Ovary (tissue), 9 donors: ENCODE measurements around the gene WFIKKN1. TPM values are rescaled to one million over a fixed set of nuclear protein-coding genes. Genes with fewer than 3 reads are reported as not detected.

Source experiments
- DNase-seq, 5 donors: peaks; one replicate each; pipeline ENCODE4 v3.0.0-alpha.2; 2019 to 2020
- H3K27ac ChIP-seq, 2 donors: fragments of 200-600 bp; one replicate each; pipeline versions ENCODE4 v1.5.1 to v1.8.0; 2019 to 2022
- H3K27me3 ChIP-seq: fragments of 200-600 bp; one replicate; pipeline ENCODE4 v1.8.0; 2022
- H3K36me3 ChIP-seq: fragments of 200-600 bp; sonication (generic); one replicate; pipeline ENCODE4 v1.5.1; 2019
- H3K4me1 ChIP-seq: one replicate; pipeline ENCODE4 v1.8.1; 2013; ENCODE audit warnings: mild to moderate bottlenecking, moderate library complexity; ENCODE audit not compliant: insufficient read depth
- H3K4me3 ChIP-seq: fragments of 200-600 bp; sonication (generic); one replicate; pipeline ENCODE4 v1.5.1; 2017
- H3K9me3 ChIP-seq, 2 donors: fragments of 200-600 bp in 1 of 2; sonication (generic) in 1 of 2; one replicate each; pipeline versions ENCODE4 v1.5.1 to v1.8.1; 2013 to 2019; ENCODE audit warnings: mild to moderate bottlenecking in 1 of 2, moderate library complexity in 1 of 2
- EP300 ChIP-seq: sonication (generic); formaldehyde crosslinking; IDR thresholded peaks from one replicate; pipeline ENCODE4 v1.6.1; 2017; ENCODE audit warnings: antibody characterized with exemption
- POLR2A ChIP-seq: fragments of 450-650 bp; IDR thresholded peaks from one replicate; pipeline ENCODE4 v1.6.1; 2017; ENCODE audit warnings: antibody characterized with exemption, mild to moderate bottlenecking, moderate library complexity
- WGBS, 3 donors: extraction: QIAGEN DNeasy Blood & Tissue Kit in 1 of 3; methylation state at CpG; one replicate each; pipeline versions ENCODE4 v1.1.5 to v1.1.7; 2013 to 2017; 5-methylcytosine and 5-hydroxymethylcytosine counted together
- intact Hi-C, 4 donors: fragments of 100-400 bp; cut with DNase I; formaldehyde crosslinking; loops; one replicate each; pipeline versions ENCODE4 v1.11.0 to v1.15.1; 2022 to 2023
- polyA plus RNA-seq, 2 donors: library from polyadenylated mRNA; stranded (reverse); fragments of 200-250 nt in 1 of 2; fragments of 350-450 nt in 1 of 2; fragmentation: Illumina TruSeq in 1 of 2; extraction: RNeasy Lipid Tissue Mini Kit (QIAGEN cat#74804) in 1 of 2; gene quantifications; one replicate each; pipeline ENCODE4 v1.2.3, GENCODE V29; 2013 to 2014
- total RNA-seq, 7 donors: library from RNA; depleted of rRNA in 2 of 7; stranded (reverse); fragments of >200 nt in 2 of 7; fragmentation: NEBNext Ultra II Directional in 3 of 7; extraction: Animal tissue kit (Norgen Biotek cat#: 25700) in 3 of 7; gene quantifications; one replicate each; pipeline versions ENCODE4 v1.1.0 to v1.2.4, GENCODE V29; 2016 to 2023
- TF ChIP-seq, protein P1 (sequence below), 3 donors: fragments of 450-650 bp in 2 of 3; fragments of 200-600 bp in 1 of 3; IDR thresholded peaks; one replicate each; pipeline versions ENCODE4 v1.5.1 to v1.8.0; 2016 to 2022; ENCODE audit warnings: antibody characterized with exemption in 3 of 3, mild to moderate bottlenecking in 1 of 3
- donor health status: DM: no; HTN: no; CAD: no; lungs with moderate emphysema.
- donor health status: DM: no; HTN: no; CAD: no.
- donor health status: Bipolar disorder and iron deficiency.
- donor health status: DM: yes; HTN: yes; CAD: no.
- donor health status: DM: no; HTN: no; CAD: no.
- donor health status: DM: yes; HTN: yes; CAD: no.

WFIKKN1 gene
- total and polyA plus RNA-seq, 9 donors, result 0.10 to 2.6 (median 1.1) TPM

DNA sequence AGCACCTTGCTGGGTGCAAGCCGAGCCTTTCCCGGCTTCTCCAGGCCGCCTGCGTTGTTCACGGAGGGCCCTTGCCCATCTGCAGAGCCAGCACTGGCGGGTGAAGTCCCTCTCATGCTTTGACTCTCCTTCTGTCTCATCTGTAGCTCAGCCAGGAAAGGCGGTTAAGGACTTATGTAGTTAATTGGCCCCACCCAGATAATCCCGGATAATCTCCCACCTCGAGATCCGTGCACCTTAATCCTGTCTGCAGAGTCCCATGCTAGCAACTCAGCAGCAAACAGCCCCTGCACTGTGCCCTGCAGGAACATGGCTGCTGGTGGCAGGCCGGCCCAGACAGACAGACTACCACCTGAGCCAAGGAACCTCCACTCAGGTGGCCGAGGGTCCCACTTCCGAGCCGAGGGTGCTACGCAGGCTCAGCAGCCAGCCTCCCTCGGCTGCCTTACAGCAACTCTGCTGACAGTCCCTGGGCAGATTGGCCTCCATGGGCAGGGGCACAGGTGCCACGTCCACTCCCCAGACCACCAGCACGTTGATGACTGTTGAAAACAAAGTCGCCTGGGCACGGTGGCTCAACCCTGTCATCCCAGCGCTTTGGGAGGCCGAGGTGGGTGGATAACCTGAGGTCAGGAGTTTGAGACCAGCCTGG is 24.0 kb upstream of the WFIKKN1 start:
- WGBS, 3 donors, result 95 to 97% (median 95%) methylated on average over 16 to 22 of the region's 22 CpGs
- no peak for TF ChIP-seq EP300
- TF ChIP-seq, protein P1, sequence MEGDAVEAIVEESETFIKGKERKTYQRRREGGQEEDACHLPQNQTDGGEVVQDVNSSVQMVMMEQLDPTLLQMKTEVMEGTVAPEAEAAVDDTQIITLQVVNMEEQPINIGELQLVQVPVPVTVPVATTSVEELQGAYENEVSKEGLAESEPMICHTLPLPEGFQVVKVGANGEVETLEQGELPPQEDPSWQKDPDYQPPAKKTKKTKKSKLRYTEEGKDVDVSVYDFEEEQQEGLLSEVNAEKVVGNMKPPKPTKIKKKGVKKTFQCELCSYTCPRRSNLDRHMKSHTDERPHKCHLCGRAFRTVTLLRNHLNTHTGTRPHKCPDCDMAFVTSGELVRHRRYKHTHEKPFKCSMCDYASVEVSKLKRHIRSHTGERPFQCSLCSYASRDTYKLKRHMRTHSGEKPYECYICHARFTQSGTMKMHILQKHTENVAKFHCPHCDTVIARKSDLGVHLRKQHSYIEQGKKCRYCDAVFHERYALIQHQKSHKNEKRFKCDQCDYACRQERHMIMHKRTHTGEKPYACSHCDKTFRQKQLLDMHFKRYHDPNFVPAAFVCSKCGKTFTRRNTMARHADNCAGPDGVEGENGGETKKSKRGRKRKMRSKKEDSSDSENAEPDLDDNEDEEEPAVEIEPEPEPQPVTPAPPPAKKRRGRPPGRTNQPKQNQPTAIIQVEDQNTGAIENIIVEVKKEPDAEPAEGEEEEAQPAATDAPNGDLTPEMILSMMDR (IDR thresholded peaks at IDR 0.05), result no peak
- TF ChIP-seq POLR2A, result no peak
- Histone ChIP-seq H3K36me3 (no peaks in the 10 kb centered on the region), H3K9me3 (no peaks in the 10 kb centered on the region), H3K27ac (no peak overlapping the region), H3K4me3 (no peak overlapping the region), H3K4me1 (no peaks in the 10 kb centered on the region), H3K27me3 (no peaks in the 10 kb centered on the region)
- no peak for DNase-seq
- intact Hi-C loops, result no loop called here

DNA sequence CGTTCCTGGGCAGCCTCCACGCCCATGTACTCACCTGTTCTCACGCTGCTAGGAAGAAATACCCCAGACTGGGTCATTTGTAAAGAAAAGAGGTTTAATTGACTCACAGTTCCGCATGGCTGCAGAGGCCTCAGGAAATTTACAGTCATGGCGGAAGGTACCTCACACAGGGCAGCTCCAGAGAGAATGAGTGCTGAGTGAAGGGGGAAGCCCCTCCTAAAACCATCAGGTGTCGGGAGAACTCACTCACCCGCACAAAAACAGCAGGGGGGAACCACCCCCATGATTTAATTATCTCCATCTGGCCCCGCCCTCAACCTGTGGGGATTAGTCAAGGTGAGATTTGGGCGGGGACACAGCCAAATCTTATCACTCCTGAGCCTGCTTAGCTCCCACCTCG is 22.8 kb upstream of the WFIKKN1 start:
- 85 to 89% (median 87%) methylated on average over 10 of the region's 10 CpGs for WGBS, 3 donors
- TF ChIP-seq, protein P1 (IDR thresholded peaks at IDR 0.05), result no peak
- no peak for TF ChIP-seq EP300
- intact Hi-C loops, result no loop called here

DNA sequence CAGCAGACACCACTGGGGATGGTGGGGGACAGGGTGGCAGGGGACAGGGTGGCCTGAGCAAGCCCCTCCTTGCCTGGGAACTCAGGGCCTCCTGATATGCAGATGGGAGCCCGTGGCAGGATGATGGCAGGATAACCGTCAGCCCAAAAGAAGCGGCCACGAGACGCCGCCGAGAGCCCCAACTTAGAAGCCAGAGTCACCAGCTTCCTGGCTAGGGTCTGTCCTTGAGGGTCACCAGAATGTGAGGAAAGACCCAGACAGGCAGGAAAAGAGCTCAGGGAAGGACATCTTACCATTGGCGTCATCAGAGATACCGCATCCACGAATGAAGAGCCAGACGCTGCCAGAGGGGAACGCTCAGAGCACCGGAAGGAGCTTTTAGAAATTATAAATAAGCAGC is 21.5 kb upstream of the WFIKKN1 start:
- no peaks in the 10 kb centered on the region for H3K9me3 ChIP-seq
- TF ChIP-seq POLR2A, result no peak
- H3K4me3 ChIP-seq, result no peak overlapping the region
- no peaks in the 10 kb centered on the region for H3K4me1 ChIP-seq
- intact Hi-C loops, result no loop called here
- H3K27ac ChIP-seq, result no peak overlapping the region
- WGBS, 3 donors, result 87 to 90% (median 88%) methylated on average over 13 of the region's 13 CpGs
- no peaks in the 10 kb centered on the region for H3K36me3 ChIP-seq
- no peaks in the 10 kb centered on the region for H3K27me3 ChIP-seq
- DNase-seq, result no peak

More for the DNA sequence above, 22.8 kb upstream of the WFIKKN1 start:
- H3K4me3 ChIP-seq, result no peak overlapping the region
- no peak overlapping the region for H3K27ac ChIP-seq
- no peaks in the 10 kb centered on the region for H3K9me3 ChIP-seq
- no peaks in the 10 kb centered on the region for H3K36me3 ChIP-seq
- no peak for DNase-seq
- no peaks in the 10 kb centered on the region for H3K4me1 ChIP-seq
- no peaks in the 10 kb centered on the region for H3K27me3 ChIP-seq

DNA sequence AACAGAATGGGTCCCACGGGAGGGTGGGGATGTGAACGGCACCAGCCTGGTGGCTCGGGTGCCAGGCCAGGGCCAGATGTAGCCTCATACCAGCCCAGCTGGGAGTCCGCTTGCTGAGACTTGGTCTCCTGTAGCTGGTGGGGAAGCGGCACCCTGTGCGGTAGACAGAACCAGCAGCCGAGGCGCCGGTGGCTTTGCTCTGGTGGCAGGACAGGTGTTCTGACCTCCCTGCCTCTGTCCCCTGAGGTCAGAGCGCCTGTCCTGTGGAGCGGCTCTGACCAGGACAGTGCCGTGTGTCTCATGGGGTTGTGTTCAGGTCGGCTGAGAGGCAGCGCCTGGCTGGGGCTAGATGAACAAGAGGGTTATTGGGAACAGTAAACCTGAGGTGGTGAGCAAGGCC is 20.8 kb upstream of the WFIKKN1 start:
- DNase-seq, result no peak
- no peaks in the 10 kb centered on the region for H3K9me3 ChIP-seq
- TF ChIP-seq POLR2A, result no peak
- TF ChIP-seq, protein P1 (IDR thresholded peaks at IDR 0.05), result no peak
- no peak for TF ChIP-seq EP300
- no peak overlapping the region for H3K4me3 ChIP-seq
- no peaks in the 10 kb centered on the region for H3K27me3 ChIP-seq
- intact Hi-C loops, result no loop called here
- WGBS, 3 donors, result 91 to 95% (median 91%) methylated on average over 14 of the region's 14 CpGs
- no peaks in the 10 kb centered on the region for H3K36me3 ChIP-seq
- no peak overlapping the region for H3K27ac ChIP-seq
- no peaks in the 10 kb centered on the region for H3K4me1 ChIP-seq

DNA sequence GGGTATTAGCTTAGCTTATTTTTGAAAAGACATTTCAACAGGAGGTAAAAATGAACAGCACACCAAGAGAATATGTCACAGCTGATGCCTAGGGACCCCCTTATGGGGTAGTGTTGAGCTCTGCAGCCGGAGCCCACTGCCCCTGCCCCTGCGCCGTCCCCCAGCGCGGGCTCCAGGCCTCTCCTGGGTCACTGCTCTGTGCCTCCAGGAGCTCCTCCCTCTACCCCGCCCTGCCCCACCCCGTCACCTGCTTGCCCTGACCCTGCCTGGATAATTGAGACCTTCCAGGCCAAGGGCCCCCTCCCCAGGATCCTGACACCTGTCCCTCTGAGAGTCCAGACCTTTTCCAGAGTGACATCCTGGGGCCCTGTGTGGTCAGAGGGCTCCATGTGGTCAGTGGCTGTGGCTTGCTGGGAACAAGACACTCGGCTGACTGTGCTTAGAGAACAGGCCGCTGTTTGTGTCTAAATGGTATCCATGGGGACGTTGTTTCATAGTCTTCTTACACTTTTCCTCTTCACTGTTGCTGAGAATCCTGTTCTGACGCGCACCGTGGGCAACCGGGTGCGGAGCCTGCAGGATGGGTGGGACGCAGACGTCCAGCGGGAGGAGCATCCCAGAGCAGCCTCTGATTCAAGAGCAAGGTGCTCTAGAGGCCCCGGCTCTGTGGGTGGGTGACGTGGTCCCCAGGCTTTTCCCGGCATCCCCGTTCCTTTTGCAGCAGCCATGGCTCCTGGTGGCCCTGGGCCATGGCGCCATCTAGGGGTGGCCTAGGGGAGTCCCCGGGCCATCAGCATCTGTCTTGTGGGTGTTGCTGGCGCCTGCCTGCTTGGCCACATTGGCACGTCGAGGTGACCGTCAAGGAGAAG is 20.0 kb upstream of the WFIKKN1 start:
- TF ChIP-seq, protein P1 (IDR thresholded peaks at IDR 0.05), result peak in 2 of 3 donors; percentile 32 to 38
- TF ChIP-seq POLR2A (no peak), EP300 (no peak)
- no peaks in the 10 kb centered on the region for H3K27me3 ChIP-seq
- peak in 4 of 5 donors; percentile 47 to 65 (median 50) for DNase-seq

More for the DNA sequence above, 20.0 kb upstream of the WFIKKN1 start:
- Histone ChIP-seq H3K9me3 (no peaks in the 10 kb centered on the region), H3K4me3 (no peak overlapping the region), H3K27ac (no peak overlapping the region), H3K4me1 (no peaks in the 10 kb centered on the region), H3K36me3 (no peaks in the 10 kb centered on the region)
- intact Hi-C loops, result no loop called here
- 71 to 76% (median 73%) methylated on average over 27 to 28 of the region's 28 CpGs for WGBS, 3 donors
